K562 (cell line): ENCODE results near the gene LRIT3. TPM values are rescaled to one million over a fixed set of nuclear protein-coding genes. Genes with fewer than 3 reads are reported as not detected.

ENCODE experiments used
- ATAC-seq: fragments of 200-7000 bp; cut with Tn5 transposase; 3 replicates; pipeline ENCODE4 v1.9.1; 2020; ENCODE audit warnings: moderate library complexity
- BruUV-seq: library from RNA; stranded (reverse); fragments of 400-500 nt; replicated peaks from 2 replicates; lab custom pipeline; 2021; lab: Mats Ljungman, UMichigan
- CTCF ChIA-PET: fragments of 300-600 bp; formaldehyde crosslinking; extraction: SDS; loops from one replicate; lab custom pipeline; 2021; ENCODE audit warnings: low intra/inter-chr PET ratio; lab: Yijun Ruan, JAX
- POLR2A ChIA-PET: fragments of 300-600, 350-650 bp; sonication (Branson Sonifier 250); formaldehyde crosslinking; extraction: SDS; loops from one replicate; lab custom pipeline; 2021; ENCODE audit warnings: antibody characterized with exemption, inconsistent platforms; lab: Yijun Ruan, JAX
- DNase-seq, 4 experiments: peaks; one replicate each; pipeline versions ENCODE4 v3.0.0 to v3.0.0-alpha.2; 2011 to 2018; ENCODE audit warnings: low spot score in 3 of 4, mixed read lengths in 3 of 4; ENCODE audit errors: extremely low read depth in 1 of 4
- FAIRE-seq: peaks from 2 replicates; lab custom pipeline; 2011; peaks lifted over from hg19 to GRCh38; lab: Jason Lieb, UNC
- H2AFZ ChIP-seq: 2 replicates; pipeline ENCODE4 v1.6.0; 2011; ENCODE audit warnings: low read depth, low read length, control low read depth, inconsistent platforms
- H3K27ac ChIP-seq: fragments of 200-600 bp; 3 replicates; pipeline ENCODE4 v1.8.0; 2011; ENCODE audit warnings: low read depth, mild to moderate bottlenecking, control low read depth, inconsistent platforms, low read length, moderate library complexity, mixed read lengths; ENCODE audit errors: extremely low read depth
- H3K27me3 ChIP-seq, 2 experiments: fragments of 300-600 bp in 1 of 2; 2 replicates in 1 of 2; 3 replicates in 1 of 2; pipeline versions ENCODE4 v1.6.0 to v1.8.0; 2011; ENCODE audit warnings: inconsistent platforms in 2 of 2, low read length in 2 of 2, mild to moderate bottlenecking in 1 of 2, mixed read lengths in 1 of 2, moderate library complexity in 1 of 2; ENCODE audit not compliant: control insufficient read depth in 2 of 2, insufficient read depth in 2 of 2
- H3K36me3 ChIP-seq: fragments of 300-600 bp; 3 replicates; pipeline ENCODE4 v1.8.0; 2011; ENCODE audit warnings: mild to moderate bottlenecking, low read length, inconsistent platforms; ENCODE audit not compliant: control insufficient read depth, insufficient read depth
- H3K4me1 ChIP-seq, 2 experiments: fragments of 200-600 bp in 1 of 2; replicated peaks in 1 of 2; 2 replicates in 1 of 2; 3 replicates in 1 of 2; pipeline versions ENCODE4 v1.5.1 to v1.8.0; 2011; ENCODE audit warnings: inconsistent platforms in 2 of 2, low read length in 2 of 2, mild to moderate bottlenecking in 1 of 2, mixed read lengths in 1 of 2, moderate library complexity in 1 of 2; ENCODE audit not compliant: control insufficient read depth in 2 of 2, insufficient read depth in 2 of 2
- H3K4me2 ChIP-seq: 2 replicates; pipeline ENCODE4 v1.6.1; 2011; ENCODE audit warnings: low read length, control low read depth, inconsistent platforms, mixed read lengths; ENCODE audit not compliant: insufficient read depth
- H3K4me3 ChIP-seq: fragments of 200-600 bp; sonication (generic), shearing (Covaris generic); 2 replicates; pipeline ENCODE4 v1.5.1; 2016; ENCODE audit warnings: control low read depth, inconsistent platforms
- H3K79me2 ChIP-seq: fragments of 200-600 bp; 3 replicates; pipeline ENCODE4 v1.8.0; 2011; ENCODE audit warnings: low read length, inconsistent platforms; ENCODE audit not compliant: control insufficient read depth, insufficient read depth
- H3K9ac ChIP-seq, 2 experiments: 2 replicates each; pipeline versions ENCODE4 v1.6.0 to v1.6.1; 2011; ENCODE audit warnings: low read depth in 2 of 2, low read length in 2 of 2, control low read depth in 1 of 2, inconsistent platforms in 1 of 2, mild to moderate bottlenecking in 1 of 2, mixed read lengths in 1 of 2; ENCODE audit not compliant: insufficient read depth in 1 of 2
- H3K9me1 ChIP-seq: one replicate; pipeline ENCODE4 v1.6.0; 2011; ENCODE audit warnings: inconsistent platforms, mild to moderate bottlenecking, low read length, moderate library complexity; ENCODE audit not compliant: control insufficient read depth, insufficient read depth
- H3K9me3 ChIP-seq: replicated peaks from 2 replicates; pipeline ENCODE4 v1.5.1; 2011; ENCODE audit warnings: low read depth, low read length, inconsistent platforms; ENCODE audit not compliant: control insufficient read depth, insufficient read depth
- H4K20me1 ChIP-seq: replicated peaks from 2 replicates; pipeline ENCODE4 v1.6.1; 2011; ENCODE audit warnings: low read length, inconsistent platforms, mixed read lengths; ENCODE audit not compliant: control insufficient read depth, insufficient read depth
- CBFA2T2 ChIP-seq: fragments of 450-650 bp; conservative IDR thresholded peaks from 2 replicates; pipeline ENCODE4 v1.6.1; 2017; ENCODE audit warnings: mild to moderate bottlenecking
- CREB1 ChIP-seq, 2 experiments: sonication (generic) in 1 of 2; formaldehyde crosslinking in 1 of 2; IDR thresholded peaks; 2 replicates each; pipeline versions ENCODE4 v1.6.1 to v1.8.0; 2012 to 2022; ENCODE audit warnings: inconsistent platforms in 1 of 2, mild to moderate bottlenecking in 1 of 2, missing genetic modification reagents in 1 of 2, moderate library complexity in 1 of 2
- FOSL1 ChIP-seq: fragments of 200-800 bp; sonication (Bioruptor generic); conservative IDR thresholded peaks from 2 replicates; pipeline ENCODE4 v1.6.1; 2016; ENCODE audit warnings: missing genetic modification characterization, missing compliant biosample characterization
- HDAC2 ChIP-seq: fragments of 450-650 bp; IDR thresholded peaks from 2 replicates; pipeline ENCODE4 v1.6.1; 2016; ENCODE audit warnings: mild to moderate bottlenecking
- HMG20A ChIP-seq: fragments of 450-650 bp; formaldehyde crosslinking; conservative IDR thresholded peaks from 2 replicates; pipeline ENCODE4 v1.4.0; 2020; ENCODE audit warnings: mild to moderate bottlenecking, mixed read lengths
- KHSRP ChIP-seq: fragments of 450-650 bp; IDR thresholded peaks from 2 replicates; pipeline ENCODE4 v1.6.1; 2017
- MCM2 ChIP-seq: fragments of 450-650 bp; IDR thresholded peaks from 2 replicates; pipeline ENCODE4 v1.6.1; 2017; ENCODE audit warnings: low read depth, mild to moderate bottlenecking
- MEF2D ChIP-seq: conservative IDR thresholded peaks from 2 replicates; pipeline ENCODE4 v1.6.1; 2016; ENCODE audit warnings: low read depth, missing genetic modification characterization, missing compliant biosample characterization
- MYBL2 ChIP-seq, 2 experiments: fragments of 450-650 bp in 1 of 2; sonication (generic) in 1 of 2; formaldehyde crosslinking in 1 of 2; IDR thresholded peaks; 2 replicates each; pipeline versions ENCODE4 v1.6.1 to v1.8.1; 2017 to 2022; ENCODE audit warnings: borderline replicate concordance in 1 of 2, inconsistent platforms in 1 of 2, low read depth in 1 of 2, mild to moderate bottlenecking in 1 of 2, missing genetic modification reagents in 1 of 2, moderate library complexity in 1 of 2
- NFIX ChIP-seq: fragments of 250-450 bp; sonication (Bioruptor Pico); IDR thresholded peaks from 2 replicates; pipeline ENCODE4 v1.4.0; 2020; ENCODE audit warnings: low read depth, mild to moderate bottlenecking, moderate library complexity
- SETDB1 ChIP-seq: IDR thresholded peaks from one replicate; pipeline ENCODE4 v1.6.1; 2012; ENCODE audit warnings: low read length, control low read depth, inconsistent platforms
- TBP ChIP-seq: optimal IDR thresholded peaks from 2 replicates; pipeline ENCODE3; 2011; ENCODE audit warnings: low read depth, low read length, improper control_type of control experiment
- ZNF316 ChIP-seq: fragments of 450-650 bp; IDR thresholded peaks from 2 replicates; pipeline ENCODE4 v1.6.1; 2016
- ZNF507 ChIP-seq: conservative IDR thresholded peaks from 2 replicates; pipeline ENCODE4 v1.6.1; 2017; ENCODE audit warnings: missing genetic modification characterization, missing compliant biosample characterization
- WGBS: fragments of 100-300 bp; shearing (Covaris generic); methylation state at CpG from one replicate; pipeline ENCODE4 v1.1.6; 2016; ENCODE audit warnings: low coverage, mixed read lengths; ENCODE audit not compliant: insufficient coverage; ENCODE audit errors: missing lambda C conversion rate; 5-methylcytosine and 5-hydroxymethylcytosine counted together
- in situ Hi-C: fragments of 300-500 bp; cut with MboI; formaldehyde crosslinking; loops from 4 replicates; pipeline ENCODE4 v1.15.0; 2018; ENCODE audit warnings: inconsistent platforms, mixed read lengths
- intact Hi-C: fragments of 100-400 bp; cut with micrococcal nuclease; formaldehyde crosslinking; loops from 2 replicates; pipeline ENCODE4 v1.14.2; 2022
- polyA plus RNA-seq, 8 experiments: library from polyadenylated mRNA; depleted of rRNA in 4 of 8; stranded (reverse) in 5 of 8; unstranded in 3 of 8; fragments of >200 nt; fragmentation: Nextera tagmentation in 2 of 8; fragmentation: Illumina TruSeq in 1 of 8; extraction: Ambion mirVana in 2 of 8; extraction: Trizol in 1 of 8; gene quantifications; 2 replicates each; pipeline versions ENCODE4 v1.2.1 to v1.2.3, GENCODE V29; 2011 to 2014; ENCODE audit warnings: inconsistent platforms in 1 of 8, missing spikeins in 1 of 8
- total RNA-seq, 7 experiments: library from RNA; depleted of rRNA in 6 of 7; stranded (reverse); fragments of >200 nt in 6 of 7; fragmentation: Illumina TruSeq in 2 of 7; extraction: Trizol in 2 of 7; gene quantifications; 2 replicates each; pipeline versions ENCODE4 v1.2.1 to v1.2.3, GENCODE V29; 2011 to 2021; ENCODE audit warnings: low replicate concordance in 1 of 7
- TF ChIP-seq, protein P1 (sequence below): fragments of 250-450 bp; sonication (Bioruptor Pico); IDR thresholded peaks from 2 replicates; pipeline ENCODE4 v1.5.0; 2021

Gene LRIT3
- total and polyA plus RNA-seq, 9 of the 15 experiments (the other 6 are each of a cell fraction or from before 2014, with no cell fraction given), result 0.04 to 0.10 (median 0.04) TPM; not detected in 4

GRCh38 chr4:109910256-109910655 lies 62.3 kb downstream of the LRIT3 start:
- ChIA-PET POLR2A (no interaction called here), CTCF (no interaction called here)

GRCh38 chr4:109912706-109913595 lies 65.0 kb downstream of the LRIT3 start, which contains the start of gene EGF:
Gene EGF, plus strand, starts transcription at chr4:109912883. Its CDS starts 453 bp downstream, at chr4:109913336.
- ChIA-PET CTCF (interaction anchor here (0.6 kb wide), 1 partner anchor 86 kb away, joined by 4 read pairs; no protein-coding TSS in a partner anchor), POLR2A (interaction anchor here (1.1 to 1.7 kb wide), 2 partner anchors 11 to 17 kb away, joined by 6 to 10 read pairs; no protein-coding TSS in a partner anchor)
- no peaks in the 10 kb centered on the region; a peak in 1 of 5 replicates for H3K27me3 ChIP-seq
- H3K4me2 ChIP-seq, result peak within 1 kb of the TSS; percentile 59
- H3K36me3 ChIP-seq, result no peaks in the 10 kb centered on the region
- peak within 1 kb of the TSS; percentile 26 for H3K4me3 ChIP-seq
- in situ Hi-C loops, result no loop called here
- intact Hi-C loops, result no loop called here
- peak within 1 kb of the TSS; percentile 73 for H3K27ac ChIP-seq
- FAIRE-seq, result peak; percentile 85
- H3K79me2 ChIP-seq, result no peaks in the 10 kb centered on the region
- WGBS, result 8% methylated on average over 8 of the region's 9 CpGs
- BruUV-seq, result TSS peak; percentile 81
- peak; percentile 29 to 75 (median 38) for DNase-seq
- H3K9ac ChIP-seq, result peak within 1 kb of the TSS; percentile 46 to 66; a peak in 3 of 4 replicates
- no peaks in the 10 kb centered on the region for H4K20me1 ChIP-seq
- H3K9me3 ChIP-seq, result no peaks in the 10 kb centered on the region
- peak within 1 kb of the TSS; percentile 96 for H2AFZ ChIP-seq
- peaks cover 0 to 16% of the 10 kb centered on the region in 2 experiments; a peak in 3 of 5 replicates for H3K4me1 ChIP-seq
- ATAC-seq, result peak; percentile 81
- no peaks in the 10 kb centered on the region for H3K9me1 ChIP-seq
- TF ChIP-seq NFIX (no peak), FOSL1 (tag) (peak; percentile 73), HDAC2 (peak; percentile 22; the same call in 1 of the 2 replicates), CREB1 (IDR thresholded peaks at IDR 0.05) (peak; percentile 10; the same call in 1 of the 2 replicates), CREB1 (CRISPR knock-in tag; IDR thresholded peaks at IDR 0.05) (no peak), TBP (no peak), ZNF316 (peak; percentile 74), MCM2 (no peak), MYBL2 (IDR thresholded peaks at IDR 0.05; ENCODE audit: low read depth) (peak; percentile 87), MYBL2 (CRISPR knock-in tag; IDR thresholded peaks at IDR 0.05; ENCODE audit: borderline replicate concordance) (no peak)
- TF ChIP-seq, protein P1, sequence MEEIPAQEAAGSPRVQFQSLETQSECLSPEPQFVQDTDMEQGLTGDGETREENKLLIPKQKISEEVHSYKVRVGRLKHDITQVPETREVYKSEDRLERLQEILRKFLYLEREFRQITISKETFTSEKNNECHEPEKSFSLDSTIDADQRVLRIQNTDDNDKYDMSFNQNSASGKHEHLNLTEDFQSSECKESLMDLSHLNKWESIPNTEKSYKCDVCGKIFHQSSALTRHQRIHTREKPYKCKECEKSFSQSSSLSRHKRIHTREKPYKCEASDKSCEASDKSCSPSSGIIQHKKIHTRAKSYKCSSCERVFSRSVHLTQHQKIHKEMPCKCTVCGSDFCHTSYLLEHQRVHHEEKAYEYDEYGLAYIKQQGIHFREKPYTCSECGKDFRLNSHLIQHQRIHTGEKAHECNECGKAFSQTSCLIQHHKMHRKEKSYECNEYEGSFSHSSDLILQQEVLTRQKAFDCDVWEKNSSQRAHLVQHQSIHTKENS (CRISPR knock-in tag), result no peak

More at GRCh38 chr4:109910256-109910655, 62.3 kb downstream of the LRIT3 start:
- no TSS peak for BruUV-seq
- FAIRE-seq (no peak), DNase-seq (no peak), ATAC-seq (no peak)
- intact Hi-C loops, result no loop called here
- peaks cover 0 to 15% of the 10 kb centered on the region in 2 experiments; a peak in 3 of 5 replicates for H3K4me1 ChIP-seq
- H3K27me3 ChIP-seq, result no peaks in the 10 kb centered on the region; a peak in 1 of 5 replicates
- H3K4me3 ChIP-seq, result no peak overlapping the region
- no peak overlapping the region for H2AFZ ChIP-seq
- no peak for TF ChIP-seq SETDB1
- TF ChIP-seq MEF2D, result no peak
- no peak for TF ChIP-seq CBFA2T2
- TF ChIP-seq HMG20A (CRISPR knock-in tag), result no peak
- no peak for TF ChIP-seq KHSRP
- TF ChIP-seq ZNF507, result no peak
- no peak overlapping the region for H3K9ac ChIP-seq
- no peaks in the 10 kb centered on the region for H3K36me3 ChIP-seq
- H4K20me1 ChIP-seq, result no peaks in the 10 kb centered on the region
- no peak overlapping the region for H3K27ac ChIP-seq
- H3K4me2 ChIP-seq, result no peak overlapping the region
- WGBS, result 21% methylated on average over 2 of the region's 2 CpGs
- no peaks in the 10 kb centered on the region for H3K9me3 ChIP-seq
- H3K9me1 ChIP-seq, result no peaks in the 10 kb centered on the region
- in situ Hi-C loops, result no loop called here
- H3K79me2 ChIP-seq, result no peaks in the 10 kb centered on the region
